Activated CD8-positive, alpha-beta memory T cell treated with anti-CD3 and anti-CD28 coated beads, Interleukin-2, amount 10 ng/mL, durations not matched to agents 7 days and 5 days (primary cell): ENCODE measurements around the gene GGACT. TPM values are rescaled to one million over a fixed set of nuclear protein-coding genes. Genes with fewer than 3 reads are reported as not detected.

Experiments
- ATAC-seq: fragments of 150-1000 bp; cut with Tn5 transposase; one replicate; pipeline ENCODE4 v1.10.0; 2021; ENCODE audit warnings: moderate library complexity
- CTCF ChIA-PET: fragments of 350-600 bp; sonication (Branson Sonifier 250); formaldehyde crosslinking; loops from one replicate; lab custom pipeline; 2021; ENCODE audit warnings: antibody characterized with exemption; lab: Charles Lee
- DNase-seq: peaks from one replicate; pipeline ENCODE4 v3.0.0-alpha.2; 2020
- H3K27ac Mint-ChIP-seq: one replicate; pipeline ENCODE4 v1.8.0; 2021; ENCODE audit warnings: mild to moderate bottlenecking, mixed read lengths
- H3K27me3 Mint-ChIP-seq: one replicate; pipeline ENCODE4 v1.8.0; 2021; ENCODE audit warnings: mixed read lengths
- H3K36me3 Mint-ChIP-seq: one replicate; pipeline ENCODE4 v1.8.0; 2021; ENCODE audit warnings: mild to moderate bottlenecking, mixed read lengths
- H3K4me1 Mint-ChIP-seq: one replicate; pipeline ENCODE4 v1.8.0; 2021; ENCODE audit warnings: mixed read lengths
- H3K4me3 Mint-ChIP-seq: one replicate; pipeline ENCODE4 v1.8.0; 2021; ENCODE audit warnings: mild to moderate bottlenecking, moderate library complexity, mixed read lengths
- H3K9me3 Mint-ChIP-seq: one replicate; pipeline ENCODE4 v1.8.0; 2022; ENCODE audit warnings: low read depth, mixed read lengths
- total RNA-seq, 2 experiments: library from RNA; stranded (reverse); gene quantifications; one replicate each; pipeline ENCODE4 v1.2.3, GENCODE V29; 2021

The GGACT gene
- total RNA-seq, 2 experiments from 2014 or later: 5.0 to 5.3 TPM

GRCh38 chr13:100508455-100508854 lies 80.1 kb downstream of the GGACT start:
- ATAC-seq: no peak
- peaks cover 37% of the 10 kb centered on the region for H3K4me1 Mint-ChIP-seq
- H3K9me3 Mint-ChIP-seq: no peaks in the 10 kb centered on the region
- H3K4me3 Mint-ChIP-seq: no peak overlapping the region
- CTCF ChIA-PET: no interaction called here
- DNase-seq: no peak
- no peaks in the 10 kb centered on the region for H3K27me3 Mint-ChIP-seq
- H3K27ac Mint-ChIP-seq: no peak overlapping the region
- H3K36me3 Mint-ChIP-seq: peaks cover 4% of the 10 kb centered on the region

GRCh38 chr13:100506600-100507422 lies 81.8 kb downstream of the GGACT start:
- Mint-ChIP-seq H3K4me3 (peak overlapping the region; percentile 75), H3K36me3 (peaks cover 8% of the 10 kb centered on the region), H3K27ac (peak overlapping the region; percentile 92), H3K27me3 (no peaks in the 10 kb centered on the region), H3K9me3 (no peaks in the 10 kb centered on the region), H3K4me1 (peaks cover 39% of the 10 kb centered on the region)
- CTCF ChIA-PET: interaction anchor here (0.8 to 1.2 kb wide), 7 partner anchors 8 to 850 kb away, joined by 3 to 5 read pairs (median 3); no protein-coding TSS in a partner anchor
- DNase-seq: no peak
- ATAC-seq: peak; percentile 58

DNA sequence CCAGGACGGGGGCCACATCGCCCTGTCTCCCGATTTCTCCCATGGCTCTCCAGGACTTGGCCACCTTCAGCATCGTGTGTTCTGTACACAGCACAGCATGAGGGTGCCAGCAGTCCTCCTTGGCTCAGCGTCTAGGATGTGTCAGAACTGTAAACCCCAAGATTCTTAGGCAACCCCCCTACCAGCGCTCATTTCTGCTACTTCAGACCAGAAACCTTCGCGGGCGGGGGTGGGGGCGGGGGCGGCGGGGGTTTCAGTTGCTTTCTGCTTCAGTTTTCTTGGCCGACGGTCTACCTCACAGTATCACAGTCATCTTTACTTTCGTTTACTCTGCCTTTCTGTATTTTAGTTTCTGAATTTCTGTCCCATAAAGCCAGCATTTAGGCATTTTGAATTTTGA lies 82.4 kb downstream of the GGACT start:
- ATAC-seq: peak; percentile 79
- DNase-seq: peak; percentile 61
- Mint-ChIP-seq H3K4me3 (peak overlapping the region; percentile 75), H3K9me3 (no peaks in the 10 kb centered on the region), H3K27ac (peak overlapping the region; percentile 92), H3K4me1 (peaks cover 36% of the 10 kb centered on the region), H3K27me3 (no peaks in the 10 kb centered on the region), H3K36me3 (peaks cover 8% of the 10 kb centered on the region)
- CTCF ChIA-PET: interaction anchor here (0.8 to 1.2 kb wide), 6 partner anchors 9 to 849 kb away, joined by 3 to 4 read pairs (median 3); no protein-coding TSS in a partner anchor

DNA sequence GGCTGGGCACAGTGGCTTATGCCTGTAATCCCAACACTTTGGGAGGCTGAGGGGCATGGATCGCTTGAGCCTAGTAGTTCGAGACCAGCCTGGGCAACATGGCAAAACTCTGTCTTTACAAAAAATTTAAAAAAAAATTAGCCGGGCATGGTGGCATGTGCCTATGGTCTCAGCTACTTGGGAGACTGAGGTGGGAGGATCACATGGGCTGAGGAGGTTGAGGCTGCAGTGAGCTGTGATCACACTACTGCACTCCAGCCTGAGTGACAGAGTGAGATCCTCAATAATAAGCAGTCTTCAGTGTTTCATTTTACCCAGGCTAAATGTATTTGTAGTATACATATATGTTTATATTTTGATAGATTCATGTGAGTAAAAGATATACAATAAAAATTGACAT lies 85.0 kb downstream of the GGACT start:
- Mint-ChIP-seq H3K4me3 (no peak overlapping the region), H3K27ac (no peak overlapping the region), H3K36me3 (peaks cover 17% of the 10 kb centered on the region), H3K27me3 (no peaks in the 10 kb centered on the region), H3K4me1 (peaks cover 42% of the 10 kb centered on the region), H3K9me3 (no peaks in the 10 kb centered on the region)
- CTCF ChIA-PET: no interaction called here
- DNase-seq (no peak), ATAC-seq (no peak)

- Mint-ChIP-seq H3K4me1 (peaks cover 44% of the 10 kb centered on the region), H3K4me3 (no peak overlapping the region), H3K9me3 (no peaks in the 10 kb centered on the region), H3K36me3 (peaks cover 20% of the 10 kb centered on the region), H3K27ac (no peak overlapping the region), H3K27me3 (no peaks in the 10 kb centered on the region)
- CTCF ChIA-PET: interaction anchor here (1.5 kb wide), 1 partner anchor 586 kb away, joined by 3 read pairs; no protein-coding TSS in a partner anchor
- ATAC-seq (no peak), DNase-seq (no peak)
Measured at GRCh38 chr13:100502446-100502845, 86.1 kb downstream of the GGACT start.

GRCh38 chr13:100497389-100497788 lies 91.2 kb downstream of the GGACT start:
- H3K27me3 Mint-ChIP-seq: no peaks in the 10 kb centered on the region
- no peaks in the 10 kb centered on the region for H3K9me3 Mint-ChIP-seq

DNA sequence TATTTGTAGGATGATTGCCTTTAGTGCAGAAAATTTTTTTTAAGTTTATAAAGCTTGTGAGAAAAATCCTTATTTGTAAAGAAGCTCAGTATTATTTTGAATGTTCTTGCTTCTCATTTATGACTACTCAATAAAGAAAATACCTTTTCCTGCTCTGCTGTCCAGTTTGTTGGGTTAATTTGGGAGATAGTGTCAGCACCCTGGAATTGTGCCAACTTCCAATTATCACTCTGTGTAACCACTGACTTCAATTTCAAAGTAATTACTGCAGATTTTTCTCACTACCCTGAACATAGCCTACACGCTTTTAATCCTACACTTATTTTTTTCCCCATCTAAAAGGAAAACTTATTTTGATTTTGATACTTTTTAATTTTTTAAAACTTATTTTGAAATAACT lies 93.1 kb downstream of the GGACT start:
- Mint-ChIP-seq H3K36me3 (peaks cover 24% of the 10 kb centered on the region), H3K4me1 (peaks cover 16% of the 10 kb centered on the region), H3K9me3 (no peaks in the 10 kb centered on the region), H3K4me3 (no peak overlapping the region), H3K27me3 (no peaks in the 10 kb centered on the region), H3K27ac (no peak overlapping the region)
- ATAC-seq: no peak
- DNase-seq: no peak
- CTCF ChIA-PET: no interaction called here

More at GRCh38 chr13:100497389-100497788, 91.2 kb downstream of the GGACT start:
- Mint-ChIP-seq H3K4me3 (no peak overlapping the region), H3K27ac (no peak overlapping the region), H3K4me1 (peaks cover 16% of the 10 kb centered on the region), H3K36me3 (peaks cover 23% of the 10 kb centered on the region)
- ATAC-seq (no peak), DNase-seq (no peak)
- CTCF ChIA-PET: no interaction called here

- CTCF ChIA-PET: interaction anchor here (1.6 kb wide), 1 partner anchor 22 kb away, joined by 5 read pairs; no protein-coding TSS in a partner anchor
- Mint-ChIP-seq H3K4me3 (no peak overlapping the region), H3K9me3 (no peaks in the 10 kb centered on the region), H3K36me3 (peaks cover 15% of the 10 kb centered on the region), H3K4me1 (peaks cover 7% of the 10 kb centered on the region), H3K27me3 (no peaks in the 10 kb centered on the region), H3K27ac (no peak overlapping the region)
- ATAC-seq (no peak), DNase-seq (no peak)
Measured at GRCh38 chr13:100493418-100493817, 95.2 kb downstream of the GGACT start.

GRCh38 chr13:100491164-100491842 lies 97.3 kb downstream of the GGACT start:
- ATAC-seq (no peak), DNase-seq (no peak)
- no peaks in the 10 kb centered on the region for H3K4me1 Mint-ChIP-seq
- H3K36me3 Mint-ChIP-seq: peaks cover 9% of the 10 kb centered on the region
- H3K27ac Mint-ChIP-seq: no peak overlapping the region
- H3K9me3 Mint-ChIP-seq: no peaks in the 10 kb centered on the region
- CTCF ChIA-PET: interaction anchor here (1.1 kb wide), 1 partner anchor 24 kb away, joined by 5 read pairs; no protein-coding TSS in a partner anchor
- no peak overlapping the region for H3K4me3 Mint-ChIP-seq
- H3K27me3 Mint-ChIP-seq: no peaks in the 10 kb centered on the region

- ATAC-seq: no peak
- no peak for DNase-seq
- Mint-ChIP-seq H3K4me3 (no peak overlapping the region), H3K27me3 (no peaks in the 10 kb centered on the region), H3K36me3 (peaks cover 7% of the 10 kb centered on the region), H3K27ac (no peak overlapping the region), H3K9me3 (no peaks in the 10 kb centered on the region), H3K4me1 (peaks cover 5% of the 10 kb centered on the region)
- CTCF ChIA-PET: interaction anchor here (1.1 kb wide), 1 partner anchor 24 kb away, joined by 5 read pairs; no protein-coding TSS in a partner anchor
Measured at GRCh38 chr13:100490692-100491091, 97.9 kb downstream of the GGACT start.

GRCh38 chr13:100485265-100485664 lies 103.3 kb downstream of the GGACT start:
- no peak for DNase-seq
- H3K4me1 Mint-ChIP-seq: peaks cover 38% of the 10 kb centered on the region
- H3K27ac Mint-ChIP-seq: peak overlapping the region; percentile 84
- H3K27me3 Mint-ChIP-seq: no peaks in the 10 kb centered on the region
- H3K9me3 Mint-ChIP-seq: no peaks in the 10 kb centered on the region
- peak; percentile 37 for ATAC-seq
- CTCF ChIA-PET: interaction anchor here (0.9 kb wide), 1 partner anchor 22 kb away, joined by 4 read pairs; no protein-coding TSS in a partner anchor
- H3K36me3 Mint-ChIP-seq: peaks cover 6% of the 10 kb centered on the region
- peak overlapping the region; percentile 34 for H3K4me3 Mint-ChIP-seq

DNA sequence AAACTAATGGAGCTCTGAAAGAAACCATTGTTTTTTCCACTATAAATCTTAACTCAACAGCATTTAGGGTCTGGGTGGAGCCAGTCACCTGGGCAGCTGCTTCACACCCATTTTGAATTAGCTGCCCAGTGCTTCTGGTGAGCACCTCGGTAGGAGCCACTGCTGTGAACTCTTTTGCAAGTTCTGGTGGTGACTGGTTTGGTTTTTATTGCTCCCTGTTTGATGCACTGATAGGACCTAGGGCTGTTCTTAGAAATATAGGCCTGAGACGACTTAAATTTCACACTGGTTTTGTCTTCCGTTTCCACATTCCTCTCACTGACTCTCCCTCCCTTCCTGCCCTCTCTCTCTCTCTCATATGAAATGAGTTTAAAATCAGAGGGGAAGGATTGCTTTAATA lies 103.9 kb downstream of the GGACT start:
- peak; percentile 77 for ATAC-seq
- Mint-ChIP-seq H3K4me1 (peaks cover 38% of the 10 kb centered on the region), H3K36me3 (peaks cover 6% of the 10 kb centered on the region), H3K27ac (peak overlapping the region; percentile 84), H3K27me3 (no peaks in the 10 kb centered on the region), H3K9me3 (no peaks in the 10 kb centered on the region), H3K4me3 (peak overlapping the region; percentile 34)
- CTCF ChIA-PET: interaction anchor here (1.4 kb wide), 2 partner anchors 26 to 30 kb away, joined by 4 to 6 read pairs; no protein-coding TSS in a partner anchor
- DNase-seq: peak; percentile 48

GRCh38 chr13:100483841-100484381 lies 104.7 kb downstream of the GGACT start:
- peak overlapping the region; percentile 84 for H3K27ac Mint-ChIP-seq
- peaks cover 6% of the 10 kb centered on the region for H3K36me3 Mint-ChIP-seq
- peak overlapping the region; percentile 34 for H3K4me3 Mint-ChIP-seq
- CTCF ChIA-PET: interaction anchor here (1.4 kb wide), 2 partner anchors 27 to 31 kb away, joined by 4 to 6 read pairs; no protein-coding TSS in a partner anchor
- no peaks in the 10 kb centered on the region for H3K27me3 Mint-ChIP-seq
- ATAC-seq: peak; percentile 37
- peak; percentile 49 for DNase-seq
- H3K9me3 Mint-ChIP-seq: no peaks in the 10 kb centered on the region
- peaks cover 38% of the 10 kb centered on the region for H3K4me1 Mint-ChIP-seq
